Keratinocyte (primary cell): ENCODE results near the gene BMS1. TPM values are rescaled to one million over a fixed set of nuclear protein-coding genes. Genes with fewer than 3 reads are reported as not detected.
"Not testable (repeated sequence)": the region's sequence is repeated elsewhere in the genome, so short reads cannot be mapped to it uniquely, and the experiment has no call there.

Source experiments
- DNase-seq: peaks from one replicate; pipeline ENCODE4 v3.0.0-alpha.2; 2011; ENCODE audit warnings: low read depth, missing footprints, low spot score
- FAIRE-seq: peaks from 2 replicates; lab custom pipeline; 2011; peaks lifted over from hg19 to GRCh38; lab: Jason Lieb, UNC
- H2AFZ ChIP-seq: 2 replicates; pipeline ENCODE4 v1.6.0; 2012; ENCODE audit warnings: low read length, control low read depth, inconsistent platforms; ENCODE audit not compliant: control insufficient read depth
- H3K27ac ChIP-seq: 2 replicates; pipeline ENCODE4 v1.5.1; 2011; ENCODE audit warnings: low read length; ENCODE audit not compliant: control insufficient read depth, insufficient read depth
- H3K27me3 ChIP-seq: 3 replicates; pipeline ENCODE4 v1.6.0; 2011; ENCODE audit warnings: low read length; ENCODE audit not compliant: control insufficient read depth, insufficient read depth; ENCODE audit errors: extremely low read depth
- H3K36me3 ChIP-seq, 2 experiments: 2 replicates in 1 of 2; 3 replicates in 1 of 2; pipeline ENCODE4 v1.5.1; 2011; ENCODE audit warnings: low read length in 2 of 2, mild to moderate bottlenecking in 1 of 2; ENCODE audit not compliant: control insufficient read depth in 2 of 2, insufficient read depth in 2 of 2; ENCODE audit errors: extremely low read depth in 1 of 2
- H3K4me1 ChIP-seq: 3 replicates; pipeline ENCODE4 v1.5.1; 2011; ENCODE audit warnings: low read length; ENCODE audit not compliant: control insufficient read depth, insufficient read depth; ENCODE audit errors: extremely low read depth
- H3K4me2 ChIP-seq: 3 replicates; pipeline ENCODE4 v1.6.0; 2011; ENCODE audit warnings: low read depth, low read length; ENCODE audit not compliant: control insufficient read depth, insufficient read depth; ENCODE audit errors: extremely low read depth
- H3K4me3 ChIP-seq, 3 experiments: fragments of 200-600 bp in 1 of 3; sonication (generic) in 1 of 3; 2 replicates in 2 of 3; 3 replicates in 1 of 3; pipeline ENCODE4 v1.5.1; 2011 to 2016; ENCODE audit warnings: low read length in 3 of 3, mild to moderate bottlenecking in 3 of 3, control low read depth in 2 of 3, inconsistent platforms in 1 of 3, low read depth in 1 of 3, mixed read lengths in 1 of 3, mixed run types in 1 of 3, moderate library complexity in 1 of 3; ENCODE audit not compliant: control insufficient read depth in 2 of 3, insufficient read depth in 2 of 3; ENCODE audit errors: extremely low read depth in 1 of 3
- H3K79me2 ChIP-seq: 2 replicates; pipeline ENCODE4 v1.6.0; 2012; ENCODE audit warnings: low read length; ENCODE audit not compliant: control insufficient read depth, insufficient read depth
- H3K9ac ChIP-seq: 3 replicates; pipeline ENCODE4 v1.6.0; 2011; ENCODE audit warnings: low read length; ENCODE audit not compliant: control insufficient read depth, insufficient read depth; ENCODE audit errors: extremely low read depth
- H3K9me1 ChIP-seq: 3 replicates; pipeline ENCODE4 v1.6.0; 2011; ENCODE audit warnings: low read length; ENCODE audit not compliant: control insufficient read depth, insufficient read depth; ENCODE audit errors: extremely low read depth
- H3K9me3 ChIP-seq: 2 replicates; pipeline ENCODE4 v1.5.1; 2012; ENCODE audit warnings: low read depth, low read length; ENCODE audit not compliant: control insufficient read depth
- H4K20me1 ChIP-seq: 3 replicates; pipeline ENCODE4 v1.6.0; 2011; ENCODE audit warnings: low read length; ENCODE audit not compliant: control insufficient read depth, insufficient read depth; ENCODE audit errors: extremely low read depth
- CTCF ChIP-seq, 3 experiments: IDR thresholded peaks in 1 of 3; conservative IDR thresholded peaks in 1 of 3; optimal IDR thresholded peaks in 1 of 3; 2 replicates in 2 of 3; 3 replicates in 1 of 3; pipeline versions ENCODE3 to v1.5.1; 2011; ENCODE audit warnings: low read length in 3 of 3, mild to moderate bottlenecking in 3 of 3, moderate library complexity in 2 of 3, control low read depth in 1 of 3, inconsistent platforms in 1 of 3; ENCODE audit not compliant: insufficient read depth in 2 of 3; ENCODE audit errors: extremely low read depth in 1 of 3
- EZH2 ChIP-seq: IDR thresholded peaks from one replicate; pipeline ENCODE4 v1.6.1; 2012; ENCODE audit warnings: inconsistent platforms, mild to moderate bottlenecking, low read length, moderate library complexity
- dilution Hi-C: fragments of 300-500 bp; cut with MboI; formaldehyde crosslinking; loops from one replicate; pipeline ENCODE4 v1.7.0; 2020; ENCODE audit warnings: low sequenced_read_pairs; ENCODE audit not compliant: extremely low pct_ligation_motif_present
- polyA plus RNA-seq, 5 experiments: library from polyadenylated mRNA; depleted of rRNA in 3 of 5; stranded (reverse) in 3 of 5; stranded (forward) in 1 of 5; unstranded in 1 of 5; fragments of >200 nt; gene quantifications; 1 replicate in 1 of 5; 2 replicates in 3 of 5; 3 replicates in 1 of 5; pipeline versions ENCODE4 v1.2.1 to v1.2.3, GENCODE V29; 2011 to 2012; ENCODE audit warnings: missing spikeins in 2 of 5, low read depth in 1 of 5, low replicate concordance in 1 of 5

The BMS1 gene
- polyA plus RNA-seq, 1 donor (not counting 4 experiments of a cell fraction or from before 2014, with no cell fraction given), result 11.4 TPM

GRCh38 chr10:42812028-42812427, 29.4 kb downstream of the BMS1 start:
- no peak overlapping the region for H3K4me2 ChIP-seq
- no peak for DNase-seq
- dilution Hi-C loops, result no loop called here
- H3K79me2 ChIP-seq, result peaks cover 33% of the 10 kb centered on the region
- no peaks in the 10 kb centered on the region for H4K20me1 ChIP-seq
- no peak overlapping the region for H3K27ac ChIP-seq
- H3K9me1 ChIP-seq, result no peaks in the 10 kb centered on the region
- no peak for FAIRE-seq
- no peak overlapping the region for H3K9ac ChIP-seq
- no peaks in the 10 kb centered on the region for H3K27me3 ChIP-seq
- H3K4me3 ChIP-seq, result no peak overlapping the region
- H3K36me3 ChIP-seq, result peaks cover 0 to 10% of the 10 kb centered on the region in 2 experiments
- TF ChIP-seq CTCF (optimal IDR thresholded peaks at IDR 0.05 in 1 of 3, IDR thresholded peaks at IDR 0.05 in 1 of 3, conservative IDR thresholded peaks at IDR 0.05 in 1 of 3; ENCODE audit: extremely low read depth in 1 of 3, insufficient read depth in 2 of 3, low read length in 3 of 3) (no peak), EZH2 (no peak)
- no peak overlapping the region for H2AFZ ChIP-seq
- no peaks in the 10 kb centered on the region for H3K4me1 ChIP-seq
- H3K9me3 ChIP-seq, result no peaks in the 10 kb centered on the region

- Histone ChIP-seq H3K79me2 (peaks cover 29% of the 10 kb centered on the region), H3K36me3 (peaks cover 0 to 19% of the 10 kb centered on the region in 2 experiments)
- FAIRE-seq, dilution Hi-C loops, H3K9ac ChIP-seq, H3K27ac ChIP-seq, H3K9me3 ChIP-seq, H3K4me1 ChIP-seq, H4K20me1 ChIP-seq, H3K9me1 ChIP-seq, DNase-seq, H3K4me3 ChIP-seq, H2AFZ ChIP-seq, H3K27me3 ChIP-seq, H3K4me2 ChIP-seq: not testable (repeated sequence)
These were observed 31.5 kb downstream of the BMS1 start for GRCh38 chr10:42813989-42814687.

GRCh38 chr10:42816334-42816733, 33.7 kb downstream of the BMS1 start:
- H3K27ac ChIP-seq, H3K4me3 ChIP-seq, H3K4me1 ChIP-seq, H3K4me2 ChIP-seq, H3K9me3 ChIP-seq, H3K27me3 ChIP-seq, H3K9ac ChIP-seq, DNase-seq, FAIRE-seq, H2AFZ ChIP-seq, H4K20me1 ChIP-seq, H3K9me1 ChIP-seq, dilution Hi-C loops: not testable (repeated sequence)
- peaks cover 19% of the 10 kb centered on the region for H3K79me2 ChIP-seq
- peaks cover 0 to 15% of the 10 kb centered on the region in 2 experiments for H3K36me3 ChIP-seq
